K562 (cell line): ENCODE results near the gene TBRG4. TPM values are rescaled to one million over a fixed set of nuclear protein-coding genes. Genes with fewer than 3 reads are reported as not detected.

ENCODE experiments used
- CBFA2T2 ChIP-seq: fragments of 450-650 bp; conservative IDR thresholded peaks from 2 replicates; pipeline ENCODE4 v1.6.1; 2017; ENCODE audit warnings: mild to moderate bottlenecking
- ESRRB ChIP-seq: fragments of 250-450 bp; sonication (Bioruptor Pico); IDR thresholded peaks from 2 replicates; pipeline ENCODE4 v1.5.0; 2020; ENCODE audit warnings: mild to moderate bottlenecking, moderate library complexity, borderline replicate concordance
- FOXA3 ChIP-seq, 2 experiments: fragments of 450-650 bp in 1 of 2; sonication (generic) in 1 of 2; formaldehyde crosslinking; IDR thresholded peaks in 1 of 2; conservative IDR thresholded peaks in 1 of 2; 2 replicates each; pipeline versions ENCODE4 v1.4.0 to v1.8.0; 2020 to 2022; ENCODE audit warnings: mild to moderate bottlenecking in 2 of 2, missing genetic modification reagents in 1 of 2
- GATAD2A ChIP-seq: fragments of 450-650 bp; IDR thresholded peaks from 2 replicates; pipeline ENCODE4 v1.6.1; 2017
- HNRNPK ChIP-seq: fragments of 200-400 bp; formaldehyde crosslinking; IDR thresholded peaks from one replicate; pipeline ENCODE4 v1.6.1; 2018; ENCODE audit warnings: mild to moderate bottlenecking, low read depth, low read length; ENCODE audit not compliant: poor library complexity, severe bottlenecking
- ILK ChIP-seq: fragments of 450-650 bp; IDR thresholded peaks from 2 replicates; pipeline ENCODE4 v1.6.1; 2016; ENCODE audit warnings: missing genetic modification characterization, low read depth, mild to moderate bottlenecking, missing compliant biosample characterization, moderate library complexity, borderline replicate concordance
- KDM5B ChIP-seq: fragments of 200-600 bp; sonication (generic); IDR thresholded peaks from 2 replicates; pipeline ENCODE4 v1.6.1; 2012; ENCODE audit warnings: low read depth, mild to moderate bottlenecking, moderate library complexity, low read length, control low read depth, inconsistent platforms; ENCODE audit not compliant: insufficient replicate concordance
- MAFG ChIP-seq: fragments of 450-650 bp; conservative IDR thresholded peaks from 2 replicates; pipeline ENCODE4 v1.6.1; 2016; ENCODE audit warnings: missing genetic modification characterization, missing compliant biosample characterization
- RBFOX2 ChIP-seq: fragments of 200-400 bp; formaldehyde crosslinking; IDR thresholded peaks from 2 replicates; pipeline ENCODE4 v1.6.1; 2017; ENCODE audit warnings: low read depth, mild to moderate bottlenecking, low read length, moderate library complexity
- ZFP36 ChIP-seq: fragments of 150-350 bp; IDR thresholded peaks from 2 replicates; pipeline ENCODE4 v1.6.1; 2018; ENCODE audit warnings: low read length, low read depth; ENCODE audit not compliant: partially characterized antibody
- ZNF316 ChIP-seq: fragments of 450-650 bp; IDR thresholded peaks from 2 replicates; pipeline ENCODE4 v1.6.1; 2016
- polyA plus RNA-seq, 8 experiments: library from polyadenylated mRNA; depleted of rRNA in 4 of 8; stranded (reverse) in 5 of 8; unstranded in 3 of 8; fragments of >200 nt; fragmentation: Nextera tagmentation in 2 of 8; fragmentation: Illumina TruSeq in 1 of 8; extraction: Ambion mirVana in 2 of 8; extraction: Trizol in 1 of 8; gene quantifications; 2 replicates each; pipeline versions ENCODE4 v1.2.1 to v1.2.3, GENCODE V29; 2011 to 2014; ENCODE audit warnings: inconsistent platforms in 1 of 8, missing spikeins in 1 of 8
- total RNA-seq, 7 experiments: library from RNA; depleted of rRNA in 6 of 7; stranded (reverse); fragments of >200 nt in 6 of 7; fragmentation: Illumina TruSeq in 2 of 7; extraction: Trizol in 2 of 7; gene quantifications; 2 replicates each; pipeline versions ENCODE4 v1.2.1 to v1.2.3, GENCODE V29; 2011 to 2021; ENCODE audit warnings: low replicate concordance in 1 of 7
- TF ChIP-seq, protein P1 (sequence below): fragments of 150-350 bp; conservative IDR thresholded peaks from 2 replicates; pipeline ENCODE4 v1.6.1; 2014; ENCODE audit warnings: low read length
- TF ChIP-seq, protein P2 (sequence below), 2 experiments: fragments of 450-650 bp; conservative IDR thresholded peaks; 2 replicates each; pipeline ENCODE4 v1.6.1; 2017; ENCODE audit warnings: mild to moderate bottlenecking in 2 of 2, moderate library complexity in 2 of 2
- TF ChIP-seq, protein P3 (sequence below): fragments of 250-450 bp; sonication (Bioruptor Pico); IDR thresholded peaks from 2 replicates; pipeline ENCODE4 v1.4.0; 2020

Gene TBRG4
- total and polyA plus RNA-seq, 9 of the 15 experiments (the other 6 are each of a cell fraction or from before 2014, with no cell fraction given) = 11.2 to 322 (median 216) TPM

DNA sequence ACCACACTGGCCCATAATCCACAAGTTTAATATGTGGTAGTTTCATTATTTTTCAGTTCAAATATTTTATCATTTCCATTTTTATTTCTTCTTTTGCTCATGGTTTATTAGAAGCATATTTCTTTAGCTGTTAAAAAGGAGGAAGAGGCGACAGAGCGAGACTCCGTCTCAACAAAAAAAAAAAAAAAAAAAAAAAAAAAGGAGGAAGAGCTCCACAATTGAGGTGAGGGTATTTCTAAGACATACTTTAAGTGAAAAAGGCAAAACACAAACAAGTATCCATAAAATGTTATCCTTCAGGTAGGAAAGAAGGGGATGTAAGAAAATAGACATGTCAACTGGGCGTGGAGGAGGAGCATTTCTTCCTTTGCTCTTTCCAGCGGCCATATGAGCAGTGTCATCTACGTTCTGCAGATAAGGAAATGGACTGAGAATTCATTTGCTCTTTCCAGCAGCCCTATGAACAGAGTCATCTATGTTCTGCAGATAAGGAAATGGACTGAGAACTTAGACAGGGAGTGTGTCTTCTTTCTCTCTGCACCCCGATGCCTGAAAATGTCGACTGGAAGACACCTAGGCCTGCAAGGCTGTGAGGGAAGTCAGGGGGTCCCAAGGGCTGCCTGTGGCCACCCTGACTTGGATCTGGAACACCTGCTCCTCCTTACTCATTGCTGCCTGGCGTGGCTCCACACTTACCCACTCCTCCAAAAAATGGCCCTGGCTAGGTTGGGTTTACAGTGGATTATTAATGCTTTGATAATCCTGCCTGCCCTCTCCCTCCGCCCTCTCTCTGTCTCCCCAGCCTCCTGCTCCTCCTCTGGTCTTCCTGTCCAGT, 27.2 kb upstream of the TBRG4 start (continued):
- TF ChIP-seq ZFP36 (peak; percentile 16), RBFOX2 (0 out of 2 replicates have a peak, but pooled peaks have one; percentile 39), HNRNPK (no peak), ILK (tag) (no peak), ESRRB (CRISPR knock-in tag) (no peak), GATAD2A (peak; percentile 59; the same call in 1 of the 2 replicates), FOXA3 (CRISPR knock-in tag; conservative IDR thresholded peaks at IDR 0.05 in 1 of 2, IDR thresholded peaks at IDR 0.05 in 1 of 2) (no peak), MAFG (tag) (peak; percentile 38; the same call in 1 of the 2 replicates), ZNF316 (peak; percentile 44), KDM5B (peak; percentile 25), CBFA2T2 (peak; percentile 50)
- TF ChIP-seq, protein P1, sequence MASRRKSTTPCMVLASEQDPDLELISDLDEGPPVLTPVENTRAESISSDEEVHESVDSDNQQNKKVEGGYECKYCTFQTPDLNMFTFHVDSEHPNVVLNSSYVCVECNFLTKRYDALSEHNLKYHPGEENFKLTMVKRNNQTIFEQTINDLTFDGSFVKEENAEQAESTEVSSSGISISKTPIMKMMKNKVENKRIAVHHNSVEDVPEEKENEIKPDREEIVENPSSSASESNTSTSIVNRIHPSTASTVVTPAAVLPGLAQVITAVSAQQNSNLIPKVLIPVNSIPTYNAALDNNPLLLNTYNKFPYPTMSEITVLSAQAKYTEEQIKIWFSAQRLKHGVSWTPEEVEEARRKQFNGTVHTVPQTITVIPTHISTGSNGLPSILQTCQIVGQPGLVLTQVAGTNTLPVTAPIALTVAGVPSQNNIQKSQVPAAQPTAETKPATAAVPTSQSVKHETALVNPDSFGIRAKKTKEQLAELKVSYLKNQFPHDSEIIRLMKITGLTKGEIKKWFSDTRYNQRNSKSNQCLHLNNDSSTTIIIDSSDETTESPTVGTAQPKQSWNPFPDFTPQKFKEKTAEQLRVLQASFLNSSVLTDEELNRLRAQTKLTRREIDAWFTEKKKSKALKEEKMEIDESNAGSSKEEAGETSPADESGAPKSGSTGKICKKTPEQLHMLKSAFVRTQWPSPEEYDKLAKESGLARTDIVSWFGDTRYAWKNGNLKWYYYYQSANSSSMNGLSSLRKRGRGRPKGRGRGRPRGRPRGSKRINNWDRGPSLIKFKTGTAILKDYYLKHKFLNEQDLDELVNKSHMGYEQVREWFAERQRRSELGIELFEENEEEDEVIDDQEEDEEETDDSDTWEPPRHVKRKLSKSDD = no peak
- TF ChIP-seq, protein P2, sequence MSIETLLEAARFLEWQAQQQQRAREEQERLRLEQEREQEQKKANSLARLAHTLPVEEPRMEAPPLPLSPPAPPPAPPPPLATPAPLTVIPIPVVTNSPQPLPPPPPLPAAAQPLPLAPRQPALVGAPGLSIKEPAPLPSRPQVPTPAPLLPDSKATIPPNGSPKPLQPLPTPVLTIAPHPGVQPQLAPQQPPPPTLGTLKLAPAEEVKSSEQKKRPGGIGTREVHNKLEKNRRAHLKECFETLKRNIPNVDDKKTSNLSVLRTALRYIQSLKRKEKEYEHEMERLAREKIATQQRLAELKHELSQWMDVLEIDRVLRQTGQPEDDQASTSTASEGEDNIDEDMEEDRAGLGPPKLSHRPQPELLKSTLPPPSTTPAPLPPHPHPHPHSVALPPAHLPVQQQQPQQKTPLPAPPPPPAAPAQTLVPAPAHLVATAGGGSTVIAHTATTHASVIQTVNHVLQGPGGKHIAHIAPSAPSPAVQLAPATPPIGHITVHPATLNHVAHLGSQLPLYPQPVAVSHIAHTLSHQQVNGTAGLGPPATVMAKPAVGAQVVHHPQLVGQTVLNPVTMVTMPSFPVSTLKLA (conservative IDR thresholded peaks at IDR 0.05) = no peak; a peak in 1 of 4 replicates
- TF ChIP-seq, protein P3, sequence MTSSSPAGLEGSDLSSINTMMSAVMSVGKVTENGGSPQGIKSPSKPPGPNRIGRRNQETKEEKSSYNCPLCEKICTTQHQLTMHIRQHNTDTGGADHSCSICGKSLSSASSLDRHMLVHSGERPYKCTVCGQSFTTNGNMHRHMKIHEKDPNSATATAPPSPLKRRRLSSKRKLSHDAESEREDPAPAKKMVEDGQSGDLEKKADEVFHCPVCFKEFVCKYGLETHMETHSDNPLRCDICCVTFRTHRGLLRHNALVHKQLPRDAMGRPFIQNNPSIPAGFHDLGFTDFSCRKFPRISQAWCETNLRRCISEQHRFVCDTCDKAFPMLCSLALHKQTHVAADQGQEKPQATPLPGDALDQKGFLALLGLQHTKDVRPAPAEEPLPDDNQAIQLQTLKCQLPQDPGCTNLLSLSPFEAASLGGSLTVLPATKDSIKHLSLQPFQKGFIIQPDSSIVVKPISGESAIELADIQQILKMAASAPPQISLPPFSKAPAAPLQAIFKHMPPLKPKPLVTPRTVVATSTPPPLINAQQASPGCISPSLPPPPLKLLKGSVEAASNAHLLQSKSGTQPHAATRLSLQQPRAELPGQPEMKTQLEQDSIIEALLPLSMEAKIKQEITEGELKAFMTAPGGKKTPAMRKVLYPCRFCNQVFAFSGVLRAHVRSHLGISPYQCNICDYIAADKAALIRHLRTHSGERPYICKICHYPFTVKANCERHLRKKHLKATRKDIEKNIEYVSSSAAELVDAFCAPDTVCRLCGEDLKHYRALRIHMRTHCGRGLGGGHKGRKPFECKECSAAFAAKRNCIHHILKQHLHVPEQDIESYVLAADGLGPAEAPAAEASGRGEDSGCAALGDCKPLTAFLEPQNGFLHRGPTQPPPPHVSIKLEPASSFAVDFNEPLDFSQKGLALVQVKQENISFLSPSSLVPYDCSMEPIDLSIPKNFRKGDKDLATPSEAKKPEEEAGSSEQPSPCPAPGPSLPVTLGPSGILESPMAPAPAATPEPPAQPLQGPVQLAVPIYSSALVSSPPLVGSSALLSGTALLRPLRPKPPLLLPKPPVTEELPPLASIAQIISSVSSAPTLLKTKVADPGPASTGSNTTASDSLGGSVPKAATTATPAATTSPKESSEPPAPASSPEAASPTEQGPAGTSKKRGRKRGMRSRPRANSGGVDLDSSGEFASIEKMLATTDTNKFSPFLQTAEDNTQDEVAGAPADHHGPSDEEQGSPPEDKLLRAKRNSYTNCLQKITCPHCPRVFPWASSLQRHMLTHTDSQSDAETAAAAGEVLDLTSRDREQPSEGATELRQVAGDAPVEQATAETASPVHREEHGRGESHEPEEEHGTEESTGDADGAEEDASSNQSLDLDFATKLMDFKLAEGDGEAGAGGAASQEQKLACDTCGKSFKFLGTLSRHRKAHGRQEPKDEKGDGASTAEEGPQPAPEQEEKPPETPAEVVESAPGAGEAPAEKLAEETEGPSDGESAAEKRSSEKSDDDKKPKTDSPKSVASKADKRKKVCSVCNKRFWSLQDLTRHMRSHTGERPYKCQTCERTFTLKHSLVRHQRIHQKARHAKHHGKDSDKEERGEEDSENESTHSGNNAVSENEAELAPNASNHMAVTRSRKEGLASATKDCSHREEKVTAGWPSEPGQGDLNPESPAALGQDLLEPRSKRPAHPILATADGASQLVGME = no peak
